NCI-H1930 (cell line): ENCODE data around the gene EVI5L.
"Not testable (repeated sequence)": the region's sequence is repeated elsewhere in the genome, so short reads cannot be mapped to it uniquely, and the experiment has no call there.

Experiments
- DNase-seq, 2 experiments: peaks; one replicate each; lab custom pipeline; 2025; lab: John Stamatoyannopoulos, UW

EVI5L gene

GRCh38 chr19:7872306-7873204, 42.5 kb downstream of the EVI5L start:
- DNase-seq: no peak

- no peak for DNase-seq
These were observed 43.5 kb downstream of the EVI5L start for GRCh38 chr19:7873304-7874075.

GRCh38 chr19:7874076-7874896, 44.3 kb downstream of the EVI5L start, which contains the start of gene PRR36:
Gene PRR36 (minus strand): TSS chr19:7874390. CDS start chr19:7873689, 701 bp downstream.
- DNase-seq: peak; percentile 73 to 78

- no peak for DNase-seq
These were observed 44.9 kb downstream of the EVI5L start for GRCh38 chr19:7874897-7875273.

GRCh38 chr19:7877249-7877836, 47.3 kb downstream of the EVI5L start:
- no peak for DNase-seq

- no peak for DNase-seq
These were observed 49.2 kb downstream of the EVI5L start for GRCh38 chr19:7879111-7879807.

GRCh38 chr19:7879836-7880235, 49.8 kb downstream of the EVI5L start:
- no peak for DNase-seq

- DNase-seq: no peak
These were observed 51.9 kb downstream of the EVI5L start for GRCh38 chr19:7881910-7882309.

- no peak for DNase-seq
These were observed 53.1 kb downstream of the EVI5L start for GRCh38 chr19:7883105-7883504.

GRCh38 chr19:7883796-7884570, 54.0 kb downstream of the EVI5L start:
- DNase-seq: no peak

GRCh38 chr19:7885818-7886217, 55.8 kb downstream of the EVI5L start:
- no peak for DNase-seq

GRCh38 chr19:7887408-7888144, 57.6 kb downstream of the EVI5L start:
- DNase-seq: no peak

- peak; percentile 15 to 24 for DNase-seq
These were observed 58.3 kb downstream of the EVI5L start, which contains the start of gene LRRC8E for GRCh38 chr19:7888145-7888825. Gene LRRC8E (plus strand): TSS chr19:7888510. CDS start chr19:7895604, 7,094 bp downstream.

- DNase-seq: no peak
These were observed 58.8 kb downstream of the EVI5L start for GRCh38 chr19:7888826-7889217.

GRCh38 chr19:7893362-7894101, 63.5 kb downstream of the EVI5L start:
- not testable (repeated sequence) for DNase-seq

- DNase-seq: no peak
These were observed 64.7 kb downstream of the EVI5L start for GRCh38 chr19:7894612-7895309.

GRCh38 chr19:7895565-7895964, 65.5 kb downstream of the EVI5L start:
- no peak for DNase-seq

- no peak for DNase-seq
These were observed 67.3 kb downstream of the EVI5L start for GRCh38 chr19:7897292-7897691.
